ENCODE data around the gene MAIP1.

DNA sequence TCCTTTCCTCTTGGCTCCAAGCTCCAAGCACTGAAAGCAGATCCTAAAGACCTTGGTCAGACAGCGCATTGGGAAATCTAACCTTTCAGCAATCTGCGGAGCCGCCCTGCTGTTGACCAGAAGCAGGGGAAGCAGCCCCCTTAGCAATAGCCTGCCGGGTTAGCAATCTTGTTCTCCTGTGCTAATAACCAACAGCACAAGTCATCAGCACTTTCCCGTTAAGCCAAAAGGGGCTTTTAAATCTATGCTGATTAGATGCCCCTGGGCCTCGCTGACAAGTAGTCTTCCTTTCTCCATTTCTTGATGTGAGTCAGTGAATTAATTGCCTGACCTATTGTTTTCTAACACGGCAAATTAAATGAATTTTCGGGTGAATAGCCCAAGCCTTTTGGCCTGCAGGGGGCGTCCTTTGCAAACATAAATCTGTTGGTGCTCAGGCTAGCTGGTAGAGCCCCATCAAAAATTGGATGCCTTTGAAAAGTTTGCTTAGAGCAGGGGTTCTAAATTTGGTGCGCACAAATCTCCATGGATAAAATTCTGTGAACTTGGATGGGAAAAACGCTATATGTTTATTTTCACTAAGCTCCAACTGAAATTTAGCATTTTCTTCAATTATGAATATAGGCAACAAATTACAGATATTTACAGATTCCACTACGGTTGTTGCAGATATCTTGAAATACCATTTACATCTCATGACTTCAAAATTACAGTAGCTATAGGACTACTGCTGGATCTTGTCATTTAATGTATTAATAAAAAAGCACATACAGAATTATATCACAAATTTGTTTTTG is 24.6 kb downstream of the MAIP1 start:
- TF ChIP-seq EP300 (IDR thresholded peaks at IDR 0.05) (no peak), POLR2A (IDR thresholded peaks at IDR 0.05) (no peak), POLR2AphosphoS5 (IDR thresholded peaks at IDR 0.05) (no peak)
- TF ChIP-seq, protein P1, sequence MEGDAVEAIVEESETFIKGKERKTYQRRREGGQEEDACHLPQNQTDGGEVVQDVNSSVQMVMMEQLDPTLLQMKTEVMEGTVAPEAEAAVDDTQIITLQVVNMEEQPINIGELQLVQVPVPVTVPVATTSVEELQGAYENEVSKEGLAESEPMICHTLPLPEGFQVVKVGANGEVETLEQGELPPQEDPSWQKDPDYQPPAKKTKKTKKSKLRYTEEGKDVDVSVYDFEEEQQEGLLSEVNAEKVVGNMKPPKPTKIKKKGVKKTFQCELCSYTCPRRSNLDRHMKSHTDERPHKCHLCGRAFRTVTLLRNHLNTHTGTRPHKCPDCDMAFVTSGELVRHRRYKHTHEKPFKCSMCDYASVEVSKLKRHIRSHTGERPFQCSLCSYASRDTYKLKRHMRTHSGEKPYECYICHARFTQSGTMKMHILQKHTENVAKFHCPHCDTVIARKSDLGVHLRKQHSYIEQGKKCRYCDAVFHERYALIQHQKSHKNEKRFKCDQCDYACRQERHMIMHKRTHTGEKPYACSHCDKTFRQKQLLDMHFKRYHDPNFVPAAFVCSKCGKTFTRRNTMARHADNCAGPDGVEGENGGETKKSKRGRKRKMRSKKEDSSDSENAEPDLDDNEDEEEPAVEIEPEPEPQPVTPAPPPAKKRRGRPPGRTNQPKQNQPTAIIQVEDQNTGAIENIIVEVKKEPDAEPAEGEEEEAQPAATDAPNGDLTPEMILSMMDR (IDR thresholded peaks at IDR 0.05), result peak; percentile 66 to 84 (median 76)
